ENCODE results near the gene PDCD6IP.
A peak's percentile ranks its signal among the peaks of the same experiment; 100 is the strongest.

PDCD6IP gene

GRCh38 chr3:33807191-33807590, 8.8 kb downstream of the PDCD6IP start:
- no peak overlapping the region for H3K4me3 ChIP-seq (replicated peaks in 1 of 2; ENCODE audit: low read depth in 2 of 2, low read length in 2 of 2)
- DNase-seq (ENCODE audit: low read depth in 2 of 2): peak in 1 of 2 donors; percentile 11

GRCh38 chr3:33808559-33808958, 10.1 kb downstream of the PDCD6IP start:
- no peak overlapping the region for H3K4me3 ChIP-seq (replicated peaks in 1 of 2; ENCODE audit: low read depth in 2 of 2, low read length in 2 of 2)
- TF ChIP-seq CTCF (IDR thresholded peaks at IDR 0.05; ENCODE audit: low read depth, low read length): no peak
- DNase-seq (ENCODE audit: low read depth in 2 of 2): peak in 1 of 2 donors; percentile 39

More at GRCh38 chr3:33807191-33807590, 8.8 kb downstream of the PDCD6IP start:
- TF ChIP-seq CTCF (IDR thresholded peaks at IDR 0.05; ENCODE audit: low read depth, low read length): no peak

GRCh38 chr3:33810545-33810944, 12.1 kb downstream of the PDCD6IP start:
- TF ChIP-seq CTCF (IDR thresholded peaks at IDR 0.05; ENCODE audit: low read depth, low read length): no peak
- H3K4me3 ChIP-seq (replicated peaks in 1 of 2; ENCODE audit: low read depth in 2 of 2, low read length in 2 of 2): no peak overlapping the region
- no peak for DNase-seq (ENCODE audit: low read depth in 2 of 2)

- no peak for TF ChIP-seq CTCF (IDR thresholded peaks at IDR 0.05; ENCODE audit: low read depth, low read length)
- DNase-seq (ENCODE audit: low read depth in 2 of 2): no peak
Measured at GRCh38 chr3:33821989-33822388, 23.6 kb downstream of the PDCD6IP start.

GRCh38 chr3:33823821-33824220, 25.4 kb downstream of the PDCD6IP start:
- H3K4me3 ChIP-seq (replicated peaks in 1 of 2; ENCODE audit: low read depth in 2 of 2, low read length in 2 of 2): no peak overlapping the region
- DNase-seq (ENCODE audit: low read depth in 2 of 2): no peak
- TF ChIP-seq CTCF (IDR thresholded peaks at IDR 0.05; ENCODE audit: low read depth, low read length): no peak

More at GRCh38 chr3:33821989-33822388, 23.6 kb downstream of the PDCD6IP start:
- H3K4me3 ChIP-seq (replicated peaks in 1 of 2; ENCODE audit: low read depth in 2 of 2, low read length in 2 of 2): no peak overlapping the region

- H3K4me3 ChIP-seq (replicated peaks in 1 of 2; ENCODE audit: low read depth in 2 of 2, low read length in 2 of 2): no peak overlapping the region
- no peak for DNase-seq (ENCODE audit: low read depth in 2 of 2)
- TF ChIP-seq CTCF (IDR thresholded peaks at IDR 0.05; ENCODE audit: low read depth, low read length): no peak
Measured at GRCh38 chr3:33825111-33825510, 26.7 kb downstream of the PDCD6IP start.

- DNase-seq (ENCODE audit: low read depth in 2 of 2): peak in 1 of 2 donors; percentile 28
- H3K4me3 ChIP-seq (replicated peaks in 1 of 2; ENCODE audit: low read depth in 2 of 2, low read length in 2 of 2): no peak overlapping the region
- TF ChIP-seq CTCF (IDR thresholded peaks at IDR 0.05; ENCODE audit: low read depth, low read length): no peak
Measured at GRCh38 chr3:33826206-33826605, 27.8 kb downstream of the PDCD6IP start.
